Retinal pigment epithelial cell (primary cell): ENCODE results near the gene SOX9.
A peak's percentile ranks its signal among the peaks of the same experiment; 100 is the strongest.

Experiments
- DNase-seq: peaks from one replicate; pipeline ENCODE4 v3.0.0-alpha.2; 2010; ENCODE audit warnings: low read depth
- H3K4me3 ChIP-seq: 2 replicates; pipeline ENCODE4 v1.5.1; 2011; ENCODE audit warnings: mild to moderate bottlenecking, low read length, control low read depth, moderate library complexity
- TF ChIP-seq, protein P1 (sequence below): conservative IDR thresholded peaks from 2 replicates; pipeline ENCODE4 v1.5.1; 2011; ENCODE audit warnings: low read depth, low read length, control low read depth, inconsistent platforms

The SOX9 gene

DNA sequence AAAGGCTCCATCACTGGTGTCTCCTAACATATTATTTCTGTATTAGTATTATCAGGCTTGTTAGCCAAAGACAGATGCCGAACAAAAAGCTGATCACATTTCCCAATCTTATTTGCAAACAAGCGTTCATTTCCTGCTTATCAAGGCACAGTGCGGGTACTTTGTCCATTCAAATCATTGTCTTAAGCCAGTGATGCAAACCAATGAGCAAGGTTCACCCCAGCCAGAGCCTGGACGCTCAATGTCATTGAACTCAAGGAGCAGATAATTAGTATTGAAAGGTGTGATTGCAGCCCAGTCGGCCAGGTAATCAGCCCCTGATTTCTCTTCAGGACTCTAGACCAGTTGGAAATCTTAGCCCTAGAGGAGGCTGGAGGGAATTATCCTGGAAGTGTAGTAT lies 20.4 kb upstream of the SOX9 start:
- TF ChIP-seq, protein P1, sequence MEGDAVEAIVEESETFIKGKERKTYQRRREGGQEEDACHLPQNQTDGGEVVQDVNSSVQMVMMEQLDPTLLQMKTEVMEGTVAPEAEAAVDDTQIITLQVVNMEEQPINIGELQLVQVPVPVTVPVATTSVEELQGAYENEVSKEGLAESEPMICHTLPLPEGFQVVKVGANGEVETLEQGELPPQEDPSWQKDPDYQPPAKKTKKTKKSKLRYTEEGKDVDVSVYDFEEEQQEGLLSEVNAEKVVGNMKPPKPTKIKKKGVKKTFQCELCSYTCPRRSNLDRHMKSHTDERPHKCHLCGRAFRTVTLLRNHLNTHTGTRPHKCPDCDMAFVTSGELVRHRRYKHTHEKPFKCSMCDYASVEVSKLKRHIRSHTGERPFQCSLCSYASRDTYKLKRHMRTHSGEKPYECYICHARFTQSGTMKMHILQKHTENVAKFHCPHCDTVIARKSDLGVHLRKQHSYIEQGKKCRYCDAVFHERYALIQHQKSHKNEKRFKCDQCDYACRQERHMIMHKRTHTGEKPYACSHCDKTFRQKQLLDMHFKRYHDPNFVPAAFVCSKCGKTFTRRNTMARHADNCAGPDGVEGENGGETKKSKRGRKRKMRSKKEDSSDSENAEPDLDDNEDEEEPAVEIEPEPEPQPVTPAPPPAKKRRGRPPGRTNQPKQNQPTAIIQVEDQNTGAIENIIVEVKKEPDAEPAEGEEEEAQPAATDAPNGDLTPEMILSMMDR = peak; percentile 2
- DNase-seq = no peak
- no peak overlapping the region for H3K4me3 ChIP-seq

DNA sequence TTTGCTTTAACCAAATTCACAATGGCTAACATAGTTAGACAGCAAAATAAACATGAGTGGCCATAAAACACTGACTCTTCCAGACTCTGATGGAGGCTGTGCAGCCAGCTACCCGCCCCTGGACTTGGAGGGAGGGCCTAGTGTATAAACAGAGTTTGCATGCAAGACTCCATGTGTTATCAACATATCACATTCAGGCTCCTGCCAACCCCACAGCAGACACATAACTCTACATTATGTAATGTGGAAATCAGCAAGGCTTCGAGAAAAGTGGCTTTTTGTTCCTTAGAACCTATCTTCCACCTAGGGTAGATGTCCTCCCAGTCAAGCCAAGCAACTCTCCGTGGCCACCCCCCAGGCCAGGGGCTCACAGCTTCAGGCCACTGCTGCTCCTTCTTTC lies 19.3 kb upstream of the SOX9 start:
- no peak for DNase-seq
- no peak overlapping the region for H3K4me3 ChIP-seq
- TF ChIP-seq, protein P1 = no peak

- no peak overlapping the region for H3K4me3 ChIP-seq
- TF ChIP-seq, protein P1 = no peak
- DNase-seq = no peak
Measured at GRCh38 chr17:72102366-72102765, 18.5 kb upstream of the SOX9 start.

DNA sequence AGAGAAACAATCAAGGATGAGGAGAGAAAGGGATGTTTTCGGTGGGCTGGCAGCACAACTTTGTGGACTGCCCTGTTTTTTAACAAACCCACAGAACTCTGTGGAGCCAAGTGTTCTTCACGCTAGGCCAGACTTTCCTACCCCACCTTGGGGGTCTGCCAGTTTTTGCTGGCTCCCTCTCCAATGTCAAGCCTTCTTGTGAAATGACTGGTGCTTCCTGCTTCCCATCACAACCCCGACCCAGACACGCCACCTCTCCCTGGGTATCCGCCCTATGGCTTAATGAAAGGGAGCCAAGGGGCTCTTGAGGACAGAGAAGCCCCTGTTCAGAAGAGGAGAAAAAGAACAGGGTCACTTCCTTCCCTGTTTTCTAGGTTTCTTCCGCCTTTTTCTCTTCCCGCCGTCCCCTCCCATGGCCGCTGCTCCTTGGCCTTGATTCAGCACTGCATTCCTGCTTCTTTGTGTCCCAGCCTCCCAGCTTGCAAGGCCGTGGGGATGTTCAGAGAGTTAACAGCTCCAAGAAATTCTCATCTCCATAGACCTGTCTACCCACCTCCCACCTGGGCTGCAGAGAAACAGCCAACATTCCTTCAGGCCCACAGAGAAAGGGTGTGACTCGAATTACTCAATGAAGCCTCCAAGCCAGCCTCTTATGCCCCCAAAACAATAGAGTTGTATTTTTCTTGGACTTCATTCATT lies 16.5 kb upstream of the SOX9 start:
- DNase-seq = no peak
- TF ChIP-seq, protein P1 = no peak

GRCh38 chr17:72104863-72105234 lies 16.0 kb upstream of the SOX9 start:
- DNase-seq = no peak
- no peak overlapping the region for H3K4me3 ChIP-seq
- TF ChIP-seq, protein P1 = no peak

More for the DNA sequence above, 16.5 kb upstream of the SOX9 start:
- H3K4me3 ChIP-seq = no peak overlapping the region

DNA sequence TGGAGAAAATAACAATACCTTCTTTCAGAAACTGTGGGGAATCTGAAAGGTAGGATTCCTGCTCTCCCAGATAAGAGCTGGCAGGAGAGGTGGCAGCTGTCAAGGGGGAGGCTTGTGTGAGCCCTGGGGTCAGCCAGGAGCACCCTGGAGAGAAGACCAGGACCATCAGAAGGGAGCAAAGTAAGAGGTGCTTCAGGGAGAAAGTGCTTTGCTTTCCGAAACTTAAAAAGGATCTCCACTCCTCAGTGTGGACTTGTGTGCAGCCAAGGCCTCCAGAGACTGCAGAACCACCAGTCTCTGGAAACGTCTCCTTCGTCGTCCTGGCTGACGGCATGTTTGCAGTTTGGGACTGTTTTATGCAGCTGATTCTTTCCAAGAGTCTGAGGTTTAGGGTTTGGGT lies 13.7 kb upstream of the SOX9 start:
- H3K4me3 ChIP-seq = no peak overlapping the region
- DNase-seq = no peak
- TF ChIP-seq, protein P1 = no peak

DNA sequence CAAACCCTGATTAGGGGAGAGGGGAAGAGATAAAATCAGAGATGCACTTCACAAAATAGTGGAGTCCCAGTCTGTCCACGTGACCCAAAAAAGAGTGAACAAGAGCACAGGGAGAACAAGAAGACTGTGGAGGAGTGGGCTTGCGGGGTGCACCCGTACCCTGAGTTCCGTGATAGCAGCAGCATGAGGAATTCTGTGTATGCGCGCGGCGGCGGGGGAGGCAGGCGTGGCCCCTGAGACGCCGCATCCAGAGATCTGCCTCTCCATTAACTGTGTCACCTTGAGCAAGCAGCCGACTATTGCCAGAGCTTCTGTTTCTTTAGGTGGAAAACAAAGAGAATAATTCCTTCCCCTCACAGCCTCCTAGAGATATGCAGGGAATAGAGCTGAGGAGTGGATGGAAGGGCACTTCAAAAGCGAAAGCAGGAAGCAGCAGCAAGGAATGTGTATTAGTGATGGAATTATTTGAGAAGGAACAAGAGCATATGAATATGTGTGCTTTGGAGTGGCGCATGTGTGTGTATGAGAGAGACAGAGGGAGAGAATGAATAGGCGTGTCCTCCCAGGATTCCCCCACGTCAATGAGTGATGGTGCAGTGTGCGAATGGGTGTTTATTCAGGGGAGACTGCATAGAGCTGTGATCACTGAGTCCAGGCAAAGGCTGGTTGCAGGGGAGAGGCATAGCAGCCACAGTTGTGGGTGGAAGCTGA lies 10.4 kb upstream of the SOX9 start:
- H3K4me3 ChIP-seq = no peak overlapping the region
- DNase-seq = no peak

More for the DNA sequence above, 10.4 kb upstream of the SOX9 start:
- TF ChIP-seq, protein P1 = no peak
